HG03439 (cell line): ENCODE data around the gene ATXN2.
"Not testable (repeated sequence)": the region's sequence is repeated elsewhere in the genome, so short reads cannot be mapped to it uniquely, and the experiment has no call there.

Experiments used
- ATAC-seq: cut with Tn5 transposase; IDR thresholded peaks from one replicate; pipeline ENCODE4 v1.9.1; 2021; ENCODE audit warnings: mild to moderate bottlenecking, moderate library complexity; ENCODE audit not compliant: unreplicated experiment

Gene ATXN2, protein sequence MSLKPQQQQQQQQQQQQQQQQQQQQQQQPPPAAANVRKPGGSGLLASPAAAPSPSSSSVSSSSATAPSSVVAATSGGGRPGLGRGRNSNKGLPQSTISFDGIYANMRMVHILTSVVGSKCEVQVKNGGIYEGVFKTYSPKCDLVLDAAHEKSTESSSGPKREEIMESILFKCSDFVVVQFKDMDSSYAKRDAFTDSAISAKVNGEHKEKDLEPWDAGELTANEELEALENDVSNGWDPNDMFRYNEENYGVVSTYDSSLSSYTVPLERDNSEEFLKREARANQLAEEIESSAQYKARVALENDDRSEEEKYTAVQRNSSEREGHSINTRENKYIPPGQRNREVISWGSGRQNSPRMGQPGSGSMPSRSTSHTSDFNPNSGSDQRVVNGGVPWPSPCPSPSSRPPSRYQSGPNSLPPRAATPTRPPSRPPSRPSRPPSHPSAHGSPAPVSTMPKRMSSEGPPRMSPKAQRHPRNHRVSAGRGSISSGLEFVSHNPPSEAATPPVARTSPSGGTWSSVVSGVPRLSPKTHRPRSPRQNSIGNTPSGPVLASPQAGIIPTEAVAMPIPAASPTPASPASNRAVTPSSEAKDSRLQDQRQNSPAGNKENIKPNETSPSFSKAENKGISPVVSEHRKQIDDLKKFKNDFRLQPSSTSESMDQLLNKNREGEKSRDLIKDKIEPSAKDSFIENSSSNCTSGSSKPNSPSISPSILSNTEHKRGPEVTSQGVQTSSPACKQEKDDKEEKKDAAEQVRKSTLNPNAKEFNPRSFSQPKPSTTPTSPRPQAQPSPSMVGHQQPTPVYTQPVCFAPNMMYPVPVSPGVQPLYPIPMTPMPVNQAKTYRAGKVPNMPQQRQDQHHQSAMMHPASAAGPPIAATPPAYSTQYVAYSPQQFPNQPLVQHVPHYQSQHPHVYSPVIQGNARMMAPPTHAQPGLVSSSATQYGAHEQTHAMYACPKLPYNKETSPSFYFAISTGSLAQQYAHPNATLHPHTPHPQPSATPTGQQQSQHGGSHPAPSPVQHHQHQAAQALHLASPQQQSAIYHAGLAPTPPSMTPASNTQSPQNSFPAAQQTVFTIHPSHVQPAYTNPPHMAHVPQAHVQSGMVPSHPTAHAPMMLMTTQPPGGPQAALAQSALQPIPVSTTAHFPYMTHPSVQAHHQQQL

DNA sequence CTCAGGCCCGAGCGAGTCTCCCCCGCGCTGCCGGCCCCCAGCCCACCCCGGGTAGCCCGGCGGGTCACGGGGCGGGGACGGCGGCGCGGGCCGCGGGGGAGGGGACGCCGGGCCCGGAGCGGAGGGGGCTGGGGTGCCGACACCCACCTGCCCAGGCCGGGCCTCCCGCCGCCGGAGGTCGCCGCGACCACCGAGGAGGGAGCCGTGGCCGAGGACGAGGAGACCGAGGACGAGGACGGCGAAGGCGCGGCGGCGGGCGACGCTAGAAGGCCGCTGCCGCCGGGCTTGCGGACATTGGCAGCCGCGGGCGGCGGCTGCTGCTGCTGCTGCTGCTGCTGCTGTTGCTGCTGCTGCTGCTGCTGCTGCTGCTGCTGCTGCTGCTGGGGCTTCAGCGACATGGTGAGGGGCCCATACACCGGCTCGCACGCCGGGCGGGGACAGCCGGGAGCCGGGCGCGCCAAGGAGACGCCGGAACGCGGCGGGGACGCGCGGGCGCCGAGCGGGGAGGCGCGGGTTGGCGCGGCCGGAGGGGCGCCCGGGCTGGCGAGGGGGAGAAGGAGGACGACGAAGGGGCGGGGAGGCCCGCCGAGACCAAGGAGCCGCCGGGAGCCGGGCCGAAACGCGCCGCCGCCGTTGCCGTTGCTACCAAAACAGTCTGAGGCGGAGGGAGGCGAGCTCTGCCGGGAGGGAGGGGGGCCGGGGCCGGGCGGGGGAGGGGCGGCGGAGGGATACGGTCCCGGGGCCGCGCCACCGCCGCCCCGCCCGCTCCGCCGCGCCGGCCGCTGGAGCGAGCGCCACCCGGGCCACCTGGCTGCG is at the start of gene ATXN2:
Gene ATXN2 (minus strand): TSS at position 679 of the 816 bp plus-strand sequence. CDS start 281 bp downstream, at position 398.
- ATAC-seq: peak; percentile 49

DNA sequence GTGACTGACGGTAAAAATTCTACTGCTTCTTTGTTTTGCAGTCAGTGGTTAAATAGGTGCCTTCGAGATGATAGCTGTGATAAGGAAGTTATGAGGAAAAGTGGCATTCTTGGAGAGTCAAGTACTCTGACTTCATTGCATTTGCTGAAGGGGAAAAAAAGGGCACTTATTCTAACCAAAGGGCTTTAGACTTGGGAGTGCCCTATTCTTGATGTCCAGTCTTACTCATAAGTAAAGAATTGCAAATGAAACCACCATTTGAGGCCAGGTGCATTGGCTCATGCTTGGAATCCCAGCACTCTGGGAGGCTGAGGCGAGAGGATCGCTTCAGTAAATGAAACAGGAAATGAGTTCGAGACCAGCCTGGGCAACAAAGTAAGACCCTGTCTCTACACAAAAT is 46.3 kb upstream of the ATXN2 start:
- no peak for ATAC-seq

DNA sequence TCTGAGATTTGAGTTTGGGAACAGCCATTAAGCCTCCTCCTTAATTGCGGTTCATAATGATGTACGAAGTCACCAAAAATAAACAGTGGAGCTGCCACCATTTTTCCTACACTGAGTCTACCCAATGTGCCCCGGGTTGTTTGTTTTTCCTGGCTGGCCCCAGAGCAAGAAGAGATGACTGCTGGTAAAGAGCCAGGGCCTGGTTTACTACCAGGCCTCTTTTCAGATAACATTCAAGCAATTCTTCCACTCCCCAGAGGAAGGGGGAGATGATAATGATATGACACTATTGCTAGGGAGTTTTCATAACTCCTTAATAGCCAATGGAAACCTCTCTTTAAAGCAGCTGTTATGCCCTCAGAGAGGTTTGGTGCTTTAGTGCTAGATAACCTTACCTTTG is 44.3 kb upstream of the ATXN2 start:
- ATAC-seq: no peak

DNA sequence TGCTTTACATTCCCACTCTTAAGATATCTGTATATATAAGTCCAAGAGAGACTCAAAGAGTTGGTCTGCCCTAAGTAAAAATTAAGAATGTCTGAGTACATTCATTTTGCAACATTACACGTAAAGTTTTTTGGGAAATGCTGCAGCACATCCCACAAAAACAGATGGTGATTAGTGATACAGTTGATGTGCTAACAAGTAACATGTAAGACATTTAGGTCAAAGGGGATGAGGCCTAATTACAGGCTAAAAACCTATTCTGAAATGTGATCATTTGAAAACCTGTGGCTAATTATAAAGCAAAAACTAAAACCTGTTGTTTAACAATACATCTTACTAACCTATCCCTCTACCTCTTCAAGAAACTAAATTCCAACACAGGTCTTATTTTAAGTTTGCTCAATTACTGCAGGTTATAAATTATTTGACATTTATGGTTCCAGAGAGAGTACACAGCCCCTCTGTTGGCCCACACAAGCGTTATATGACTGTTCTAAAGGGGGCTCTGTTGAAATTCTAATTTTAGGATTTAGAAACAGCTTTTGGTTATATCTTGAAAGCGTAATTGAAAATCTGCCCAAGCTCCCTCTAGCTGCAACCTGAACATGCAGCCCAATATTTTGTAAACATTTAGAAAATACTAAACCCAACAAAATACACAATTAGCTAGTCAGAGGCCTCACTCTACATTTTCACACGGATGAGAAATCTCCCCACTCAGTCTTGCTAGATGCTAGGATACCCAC is 43.7 kb upstream of the ATXN2 start:
- no peak for ATAC-seq

DNA sequence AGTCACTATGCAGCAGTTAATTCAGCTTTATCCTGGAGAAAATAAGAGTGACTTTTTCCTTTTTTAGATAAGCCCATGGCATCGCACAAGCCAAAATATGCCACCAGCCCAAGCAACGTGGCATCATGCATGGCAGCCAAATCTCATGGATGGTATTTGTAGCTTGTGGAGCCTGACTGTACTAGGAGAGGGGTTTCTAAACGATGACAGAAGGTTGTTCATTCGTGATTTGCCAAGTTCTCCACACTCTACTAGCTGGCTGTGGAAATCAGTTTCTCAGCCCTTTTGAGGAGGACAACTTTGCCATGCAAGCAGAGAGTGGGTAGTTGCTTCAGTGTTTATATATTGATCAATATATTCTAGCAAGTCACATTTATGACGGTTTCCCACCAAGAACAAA is 41.4 kb upstream of the ATXN2 start:
- no peak for ATAC-seq

DNA sequence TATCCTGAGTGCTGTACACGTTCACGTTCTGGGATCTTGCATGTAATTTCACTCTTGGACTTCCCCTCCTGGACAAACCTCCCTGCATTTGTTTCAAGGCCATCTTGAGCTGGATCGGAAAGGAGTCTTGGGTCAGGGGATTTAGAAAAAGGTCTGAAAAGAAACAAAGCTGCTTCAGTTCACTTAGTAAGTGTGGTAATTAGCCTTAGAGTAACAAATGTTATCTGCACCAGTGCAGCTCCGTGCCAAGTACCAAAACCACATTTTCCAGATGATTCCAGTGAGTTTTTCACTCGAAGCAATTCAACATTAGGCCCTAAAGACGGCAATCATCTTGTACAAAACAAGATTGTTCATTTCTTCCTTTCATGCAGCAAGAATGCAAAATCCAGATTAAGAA is 39.4 kb upstream of the ATXN2 start:
- no peak for ATAC-seq

DNA sequence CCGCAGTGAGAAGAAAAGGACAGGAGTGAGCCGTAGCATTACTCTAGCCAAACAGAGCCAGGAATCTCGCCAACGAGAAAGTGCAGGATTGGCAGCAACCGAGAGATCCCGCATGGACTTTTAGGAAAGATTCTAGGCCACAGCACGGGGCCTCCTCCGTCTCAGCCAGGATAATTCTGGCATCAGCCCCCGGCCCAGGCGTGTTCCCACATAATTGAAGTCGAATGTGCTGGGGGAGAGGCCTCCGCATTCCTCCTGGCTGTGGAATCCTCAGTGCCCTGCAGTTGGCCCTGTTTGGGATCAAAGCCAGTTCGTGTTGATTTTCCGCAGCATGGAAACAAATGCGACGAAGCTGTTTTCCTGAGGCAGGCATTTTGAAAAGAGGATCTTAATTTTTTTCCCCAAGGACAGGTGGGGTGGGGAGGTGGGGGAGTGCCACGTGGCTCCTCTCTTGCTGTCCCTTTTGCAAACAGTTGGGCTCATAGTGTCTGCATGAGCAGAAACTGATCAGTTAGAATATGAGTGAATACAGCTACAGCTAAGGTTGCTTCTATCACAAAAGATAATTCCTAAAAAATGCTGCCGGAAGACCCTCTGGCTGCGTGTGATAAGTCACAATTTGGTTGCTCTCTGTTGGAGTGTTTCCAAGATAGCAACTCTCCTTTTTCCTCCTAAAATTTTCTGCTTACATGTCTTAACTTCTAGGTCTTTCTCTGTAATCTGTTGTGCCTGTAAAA is 37.3 kb upstream of the ATXN2 start:
- ATAC-seq: no peak

DNA sequence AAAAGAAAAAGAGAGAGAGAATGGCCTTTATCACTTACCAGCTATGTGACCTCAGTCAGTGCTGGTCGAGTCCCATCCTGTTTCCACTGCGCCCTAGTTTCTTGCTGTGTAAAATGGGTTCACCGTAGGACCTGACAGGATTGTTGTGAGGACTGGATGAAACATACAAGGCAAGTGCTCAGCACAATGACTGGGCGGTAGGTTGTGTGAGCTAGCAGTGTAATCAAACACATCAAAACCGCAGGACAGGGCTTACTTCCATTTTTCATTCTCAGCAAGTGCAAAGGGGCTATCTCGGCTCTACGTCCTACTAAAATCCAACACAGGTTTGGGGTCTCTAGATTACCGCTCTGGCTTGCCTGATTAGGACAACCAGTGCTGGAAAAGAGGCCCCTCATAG is 36.4 kb upstream of the ATXN2 start:
- ATAC-seq: no peak

DNA sequence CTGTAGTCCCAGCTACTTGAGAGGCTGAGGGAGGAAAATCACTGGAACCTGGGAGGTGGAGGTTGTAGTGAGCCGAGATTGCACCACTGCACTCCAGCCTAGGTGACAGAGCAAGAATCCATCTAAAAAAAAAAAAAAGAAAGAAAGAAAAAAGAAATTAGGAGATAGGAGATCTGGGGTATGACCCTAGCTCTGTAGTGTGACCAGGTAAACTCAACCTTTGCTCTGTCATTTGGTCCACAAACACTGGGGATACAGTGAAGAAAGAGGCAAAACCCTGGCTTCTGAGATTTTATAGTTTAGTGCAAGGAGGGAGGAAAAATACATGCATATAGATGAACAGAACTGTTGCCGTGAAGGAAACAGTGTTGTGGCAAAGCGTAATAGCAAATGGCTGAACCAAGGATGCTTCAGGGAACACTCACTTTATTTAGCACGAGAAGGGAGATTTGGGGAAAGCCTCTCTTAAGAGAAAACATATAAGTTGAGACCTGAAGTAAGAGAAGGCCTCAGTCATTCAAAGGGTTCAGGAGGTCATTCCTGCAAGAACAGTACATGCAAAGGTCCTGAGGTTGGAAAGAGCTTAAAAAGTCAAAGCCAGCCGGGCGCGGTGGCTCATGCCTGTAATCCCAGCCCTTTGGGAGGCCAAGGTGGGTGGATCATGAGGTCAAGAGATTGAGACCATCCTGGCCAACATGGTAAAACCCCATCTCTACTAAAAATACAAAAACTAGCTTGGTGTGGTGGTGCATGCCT is 29.6 kb upstream of the ATXN2 start:
- no peak for ATAC-seq

DNA sequence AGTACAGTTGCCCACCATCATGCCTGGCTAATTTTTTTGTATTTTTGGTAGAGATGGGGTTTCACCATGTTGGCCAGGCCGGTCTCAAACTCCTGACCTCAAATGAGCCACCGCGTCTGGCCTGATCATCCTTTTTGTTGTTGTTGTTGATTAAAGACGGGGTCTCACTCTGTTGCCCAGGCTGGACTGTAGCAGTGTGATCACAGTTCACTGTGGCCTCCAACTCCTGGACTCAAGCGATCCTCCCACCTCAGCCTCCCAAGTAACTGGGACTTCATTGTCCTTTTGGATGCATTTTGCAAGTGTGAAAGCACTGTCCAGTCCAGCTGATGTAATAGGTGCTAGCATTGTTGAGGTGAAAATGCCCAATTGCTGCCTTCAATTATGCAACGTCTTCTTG is 27.1 kb upstream of the ATXN2 start:
- no peak for ATAC-seq

DNA sequence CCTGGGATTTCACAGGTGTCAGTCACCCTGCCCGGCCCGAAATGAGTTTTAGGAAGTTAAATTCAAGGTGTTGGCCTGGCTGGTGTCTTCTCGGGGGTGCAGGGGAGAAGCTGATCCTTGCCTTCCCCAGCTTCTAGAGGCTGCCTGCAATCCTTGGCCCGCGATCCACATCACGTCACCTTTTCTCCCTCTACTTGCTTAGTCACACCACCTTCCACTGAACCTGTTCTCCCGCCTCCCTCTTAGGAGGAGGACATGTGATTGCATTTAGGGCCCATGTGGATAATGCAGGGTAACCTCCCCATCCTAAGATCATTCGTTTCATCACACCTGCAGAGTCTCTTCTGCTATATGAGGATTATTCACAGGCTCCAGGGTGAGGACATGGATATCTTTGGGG is 25.4 kb upstream of the ATXN2 start:
- ATAC-seq: no peak

DNA sequence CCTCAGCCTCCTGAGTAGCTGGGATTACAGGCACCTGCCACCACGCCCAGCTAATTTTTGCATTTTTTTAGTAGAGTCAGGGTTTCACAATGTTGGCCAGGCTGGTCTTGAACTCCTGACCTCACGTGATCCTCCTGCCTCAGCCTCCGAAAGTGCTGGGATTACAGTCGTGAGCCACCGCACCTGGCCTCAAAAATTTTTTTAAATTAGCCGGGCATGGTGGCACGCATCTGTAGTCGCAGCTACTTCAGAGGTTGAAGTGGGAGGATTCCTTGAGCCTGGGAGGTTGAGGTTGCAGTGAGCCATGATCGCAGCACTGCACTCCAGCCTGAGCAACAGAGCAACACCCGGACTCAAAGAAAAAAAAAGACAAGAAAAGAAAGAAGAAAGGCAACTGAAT is 18.7 kb upstream of the ATXN2 start:
- not testable (repeated sequence) for ATAC-seq

DNA sequence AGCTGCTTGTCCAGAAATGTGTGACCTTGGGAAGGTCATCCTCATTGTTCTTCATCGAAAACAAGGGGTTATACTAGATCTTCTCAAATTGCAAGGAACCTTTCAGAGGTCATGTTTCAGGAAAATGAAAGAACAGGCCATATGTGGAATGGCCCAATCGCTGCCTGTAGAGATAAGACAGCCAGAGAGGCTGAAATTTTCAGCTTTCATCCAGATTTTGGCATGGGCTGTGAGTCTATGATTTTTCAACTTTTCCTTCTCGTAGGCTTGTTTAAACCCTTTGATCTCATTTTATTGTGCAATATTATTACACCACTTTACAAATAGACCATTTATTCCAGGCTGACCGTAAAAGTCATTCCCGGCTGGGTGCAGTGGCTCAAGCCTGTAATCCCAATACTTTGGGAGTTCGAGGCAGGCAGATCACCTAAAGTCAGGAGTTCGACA is 17.1 kb upstream of the ATXN2 start:
- no peak for ATAC-seq

DNA sequence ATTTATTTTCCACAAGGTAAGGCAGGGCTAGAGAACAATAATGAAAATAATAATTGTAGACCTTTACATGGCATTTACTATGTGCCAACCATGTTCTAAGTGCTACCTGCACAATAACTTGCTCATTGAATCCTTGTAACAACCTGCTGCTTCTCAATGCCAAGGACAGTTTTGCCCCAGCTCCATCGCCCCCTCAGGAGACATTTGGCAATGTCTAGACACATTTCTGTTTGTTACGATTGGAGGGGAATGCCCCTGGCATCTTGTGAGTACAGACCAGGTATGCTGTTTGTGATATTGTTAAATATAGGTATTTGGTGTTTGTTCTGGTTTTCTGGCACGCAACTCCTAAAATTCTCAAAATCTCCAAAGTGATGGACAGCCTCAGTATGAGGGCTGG is 8.1 kb upstream of the ATXN2 start:
- no peak for ATAC-seq

DNA sequence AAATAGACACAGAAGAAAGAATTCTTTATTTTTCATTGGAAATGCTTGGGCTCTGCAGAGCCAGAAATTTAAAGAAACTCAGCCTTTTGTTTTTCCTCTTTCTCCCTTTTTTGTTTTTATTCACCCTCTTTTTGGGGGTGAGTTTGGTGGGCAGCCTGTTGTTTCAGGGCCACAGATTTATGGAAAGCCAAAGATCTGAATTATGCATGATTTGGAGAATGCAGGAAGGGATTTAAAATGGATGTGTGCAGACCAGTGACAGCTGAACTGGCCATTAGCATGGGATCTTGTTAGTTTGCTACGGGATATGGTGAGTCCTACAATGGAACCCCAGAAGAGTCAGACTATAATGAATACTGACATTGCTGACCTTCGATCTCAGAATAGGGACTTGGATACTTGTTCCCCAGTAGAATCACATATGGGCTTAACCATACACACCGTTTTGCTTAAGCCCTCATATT is 7.7 kb upstream of the ATXN2 start:
- no peak for ATAC-seq

DNA sequence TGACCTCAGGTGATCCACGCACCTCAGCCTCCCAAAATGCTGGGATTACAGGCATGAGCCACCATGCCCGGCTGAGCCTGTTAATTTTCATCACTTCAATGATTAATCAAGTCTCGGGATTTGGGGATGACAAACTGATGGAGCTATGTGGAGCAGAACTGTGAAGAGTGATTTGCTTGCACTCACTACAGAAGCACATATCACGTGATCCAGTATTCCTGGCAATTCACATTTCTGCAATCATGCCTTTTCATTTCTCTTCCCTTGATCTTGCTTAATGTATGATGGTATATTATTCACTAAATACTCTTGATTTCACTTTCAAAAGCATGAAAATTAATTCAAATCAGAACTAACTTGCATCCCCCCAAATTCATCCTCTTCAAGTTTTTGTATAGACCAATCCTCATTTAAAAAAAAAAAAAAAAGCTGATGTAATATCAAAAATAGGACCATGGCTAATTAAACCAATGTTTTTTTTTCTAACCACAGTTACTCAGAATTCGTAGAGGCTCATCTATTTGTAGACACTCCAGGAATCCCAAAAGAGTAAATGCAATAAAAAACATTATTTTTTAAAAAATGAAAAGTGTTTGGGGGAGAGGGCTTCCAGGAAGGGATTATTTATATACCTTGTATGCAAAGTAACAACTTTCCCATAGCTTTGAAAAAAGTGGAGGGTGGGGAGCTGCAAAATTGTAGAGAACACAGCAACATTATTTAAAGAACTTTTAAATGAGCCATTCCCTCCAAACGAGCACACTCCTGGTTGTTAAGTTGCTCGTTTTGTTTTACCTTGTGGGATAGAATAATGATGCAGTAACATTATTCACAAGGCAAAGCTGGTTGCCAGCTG is 7.0 kb upstream of the ATXN2 start:
- ATAC-seq: no peak

DNA sequence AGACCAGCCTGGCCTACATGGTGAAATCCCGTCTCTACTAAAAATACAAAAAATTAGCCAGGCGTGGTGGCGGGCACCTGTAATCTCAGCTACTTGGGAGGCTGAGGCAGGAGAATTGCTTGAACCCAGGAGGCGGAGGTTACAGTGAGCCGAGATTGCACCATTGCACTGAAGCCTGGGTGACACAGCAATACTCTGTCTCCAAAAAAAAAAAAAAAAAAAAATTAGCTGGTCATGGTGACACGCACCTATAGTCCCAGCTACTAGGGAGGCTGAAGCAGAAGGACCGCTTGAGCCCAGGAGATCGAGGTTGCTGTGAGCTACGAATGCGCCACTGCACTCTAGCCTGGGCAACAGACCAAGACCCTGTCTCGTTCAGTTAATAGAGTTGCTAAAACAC is 3.7 kb upstream of the ATXN2 start:
- ATAC-seq: not testable (repeated sequence)
